Ishikawa (cell line): ENCODE measurements around the gene MED13L.

ENCODE experiments used
- CREB1 ChIP-seq: IDR thresholded peaks from 2 replicates; pipeline ENCODE4 v1.6.1; 2012; ENCODE audit warnings: low read depth
- EGR1 ChIP-seq: IDR thresholded peaks from 2 replicates; pipeline ENCODE4 v1.6.1; 2012
- EP300 ChIP-seq: IDR thresholded peaks from 2 replicates; pipeline ENCODE4 v1.6.1; 2012; ENCODE audit warnings: borderline replicate concordance
- FOXM1 ChIP-seq: IDR thresholded peaks from 2 replicates; pipeline ENCODE4 v1.6.1; 2012; ENCODE audit warnings: low read depth, borderline replicate concordance
- MAX ChIP-seq: IDR thresholded peaks from 2 replicates; pipeline ENCODE4 v1.6.1; 2012
- NFIC ChIP-seq: IDR thresholded peaks from 2 replicates; pipeline ENCODE4 v1.6.1; 2012
- RAD21 ChIP-seq: IDR thresholded peaks from 2 replicates; pipeline ENCODE4 v1.6.1; 2012; ENCODE audit warnings: low read depth
- TAF1 ChIP-seq: IDR thresholded peaks from 2 replicates; pipeline ENCODE4 v1.6.1; 2012; ENCODE audit warnings: low read depth, mild to moderate bottlenecking
- TEAD4 ChIP-seq: IDR thresholded peaks from 2 replicates; pipeline ENCODE4 v1.6.1; 2012
- YY1 ChIP-seq: IDR thresholded peaks from 2 replicates; pipeline ENCODE4 v1.6.1; 2012; ENCODE audit warnings: low read depth
- ZBTB7A ChIP-seq: IDR thresholded peaks from 2 replicates; pipeline ENCODE4 v1.6.1; 2012; ENCODE audit warnings: low read depth
- TF ChIP-seq, protein P1 (sequence below): IDR thresholded peaks from 2 replicates; pipeline ENCODE4 v1.6.1; 2012

- TF ChIP-seq CREB1: no peak
- no peak for TF ChIP-seq YY1
- TF ChIP-seq, protein P1, sequence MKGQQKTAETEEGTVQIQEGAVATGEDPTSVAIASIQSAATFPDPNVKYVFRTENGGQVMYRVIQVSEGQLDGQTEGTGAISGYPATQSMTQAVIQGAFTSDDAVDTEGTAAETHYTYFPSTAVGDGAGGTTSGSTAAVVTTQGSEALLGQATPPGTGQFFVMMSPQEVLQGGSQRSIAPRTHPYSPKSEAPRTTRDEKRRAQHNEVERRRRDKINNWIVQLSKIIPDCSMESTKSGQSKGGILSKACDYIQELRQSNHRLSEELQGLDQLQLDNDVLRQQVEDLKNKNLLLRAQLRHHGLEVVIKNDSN: no peak
- no peak for TF ChIP-seq TEAD4
- no peak for TF ChIP-seq ZBTB7A
- no peak for TF ChIP-seq EGR1
- TF ChIP-seq RAD21: no peak
- no peak for TF ChIP-seq TAF1
- no peak for TF ChIP-seq MAX
- no peak for TF ChIP-seq NFIC
- TF ChIP-seq FOXM1: no peak
- TF ChIP-seq EP300: no peak
These were observed 353.6 kb downstream of the MED13L start for GRCh38 chr12:115923851-115924250.
